T-cell (primary cell): ENCODE results near the gene NEK9. TPM values are rescaled to one million over a fixed set of nuclear protein-coding genes. Genes with fewer than 3 reads are reported as not detected.
"Not testable (repeated sequence)": the region's sequence is repeated elsewhere in the genome, so short reads cannot be mapped to it uniquely, and the experiment has no call there.

ENCODE experiments used
- ATAC-seq, 4 experiments: fragments of 200-7000 bp in 3 of 4; fragments of 150-1000 bp in 1 of 4; cut with Tn5 transposase; replicated peaks in 1 of 4; 1 replicate in 3 of 4; 2 replicates in 1 of 4; pipeline ENCODE4 v1.10.0; 2021; ENCODE audit warnings: moderate library complexity in 3 of 4, mild to moderate bottlenecking in 2 of 4, moderate number of reproducible peaks in 1 of 4
- CTCF ChIA-PET, 2 donors: fragments of 300-600 bp; sonication (Branson Sonifier 250); formaldehyde crosslinking; loops; one replicate each; lab custom pipeline; 2022; ENCODE audit warnings: antibody characterized with exemption in 2 of 2; lab: Charles Lee
- POLR2A ChIA-PET, 2 donors: fragments of 300-600 bp; sonication (Branson Sonifier 250); formaldehyde crosslinking; loops; one replicate each; lab custom pipeline; 2022; ENCODE audit warnings: antibody characterized with exemption in 2 of 2; lab: Charles Lee
- DNase-seq, 35 experiments: peaks; one replicate each; pipeline versions ENCODE4 v3.0.0 to v3.0.0-alpha.2; 2013 to 2023
- H3K27ac ChIP-seq: one replicate; pipeline ENCODE4 v1.5.1; 2013; ENCODE audit warnings: low read length
- H3K27me3 ChIP-seq, 2 experiments: replicated peaks in 1 of 2; 1 replicate in 1 of 2; 2 replicates in 1 of 2; pipeline versions ENCODE4 v1.6.1 to v1.7.0; 2013; ENCODE audit warnings: low read length in 1 of 2, mixed read lengths in 1 of 2; ENCODE audit not compliant: control insufficient read depth in 2 of 2, insufficient read depth in 2 of 2; ENCODE audit errors: extremely low read depth in 1 of 2
- H3K36me3 ChIP-seq, 2 donors: 1 replicate in 1 of 2; 2 replicates in 1 of 2; pipeline versions ENCODE4 v1.6.1 to v1.7.0; 2013; ENCODE audit warnings: low read length in 1 of 2; ENCODE audit not compliant: control insufficient read depth in 2 of 2, insufficient read depth in 1 of 2; ENCODE audit errors: extremely low read depth in 1 of 2
- H3K4me1 ChIP-seq, 2 experiments: 1 replicate in 1 of 2; 2 replicates in 1 of 2; pipeline versions ENCODE4 v1.6.1 to v1.7.0; 2013; ENCODE audit warnings: low read length in 2 of 2, mixed read lengths in 1 of 2; ENCODE audit not compliant: insufficient read depth in 2 of 2, control insufficient read depth in 1 of 2; ENCODE audit errors: extremely low read depth in 1 of 2
- H3K4me3 ChIP-seq, 2 donors: 1 replicate in 1 of 2; 2 replicates in 1 of 2; pipeline versions ENCODE4 v1.5.1 to v1.7.0; 2013; ENCODE audit warnings: mild to moderate bottlenecking in 2 of 2, low read length in 1 of 2, moderate library complexity in 1 of 2; ENCODE audit not compliant: control insufficient read depth in 1 of 2; ENCODE audit errors: extremely low read depth in 1 of 2
- H3K9me3 ChIP-seq: 2 replicates; pipeline ENCODE4 v1.7.0; 2013
- H3K27ac Mint-ChIP-seq, 2 donors: one replicate each; pipeline ENCODE4 v1.8.0; 2020 to 2021; ENCODE audit warnings: mild to moderate bottlenecking in 2 of 2, mixed read lengths in 2 of 2
- H3K27me3 Mint-ChIP-seq, 2 donors: one replicate each; pipeline ENCODE4 v1.8.0; 2021 to 2022; ENCODE audit warnings: mixed read lengths in 2 of 2
- H3K36me3 Mint-ChIP-seq: one replicate; pipeline ENCODE4 v1.8.0; 2021; ENCODE audit warnings: mixed read lengths
- H3K4me1 Mint-ChIP-seq, 3 donors: one replicate each; pipeline ENCODE4 v1.8.0; 2020 to 2022; ENCODE audit warnings: mixed read lengths in 3 of 3, mild to moderate bottlenecking in 1 of 3
- H3K4me3 Mint-ChIP-seq, 3 donors: one replicate each; pipeline ENCODE4 v1.8.0; 2020 to 2022; ENCODE audit warnings: mild to moderate bottlenecking in 3 of 3, mixed read lengths in 3 of 3, moderate library complexity in 3 of 3
- H3K9me3 Mint-ChIP-seq, 3 donors: one replicate each; pipeline ENCODE4 v1.8.0; 2020 to 2022; ENCODE audit warnings: mixed read lengths in 3 of 3
- WGBS: methylation state at CpG from one replicate; pipeline ENCODE4 v1.1.5; 2013; ENCODE audit warnings: missing lambda C conversion rate; ENCODE audit not compliant: insufficient coverage; 5-methylcytosine and 5-hydroxymethylcytosine counted together
- total RNA-seq, 35 experiments: library from RNA in 6 of 35; stranded (reverse) in 6 of 35; fragments of 120-200 nt in 1 of 35; gene quantifications; one replicate each; pipeline versions ENCODE4 v1.2.1 to v1.2.4 and lab custom pipeline; 2013 to 2026

The NEK9 gene
- total RNA-seq, 5 donors from 2014 or later (not counting 1 experiment from before 2014, with no cell fraction given), result 78.9 to 121 (median 117) TPM

- peaks cover 0 to 31% of the 10 kb centered on the region in 2 donors for H3K36me3 ChIP-seq
- CTCF ChIA-PET, result no interaction called here
- peaks cover 0 to 3% of the 10 kb centered on the region in 2 experiments for H3K4me1 ChIP-seq
- no peak for ATAC-seq
- no peaks in the 10 kb centered on the region for H3K27me3 Mint-ChIP-seq
- no CpG with 5 or more reads among the region's 2 CpGs for WGBS
- H3K4me1 Mint-ChIP-seq, result peaks cover 9 to 18% (median 14%) of the 10 kb centered on the region in 3 donors
- peaks cover 34% of the 10 kb centered on the region for H3K36me3 Mint-ChIP-seq
- DNase-seq, result no peak
- peak overlapping the region in 1 of 2 donors; percentile 29 for H3K27ac Mint-ChIP-seq
- no peaks in the 10 kb centered on the region for H3K9me3 Mint-ChIP-seq
- no peak overlapping the region for H3K27ac ChIP-seq
- H3K9me3 ChIP-seq, result no peaks in the 10 kb centered on the region
- H3K4me3 ChIP-seq, result no peak overlapping the region
- POLR2A ChIA-PET, result interaction anchor here in 1 of 2 donors (0.6 kb wide), 1 partner anchor 30 kb away, joined by 6 read pairs; no protein-coding TSS in a partner anchor
- no peaks in the 10 kb centered on the region for H3K27me3 ChIP-seq
- H3K4me3 Mint-ChIP-seq, result no peak overlapping the region
Measured at GRCh38 chr14:75133597-75133996, 6.7 kb upstream of the NEK9 start.

- peak in 23 of 35 experiments; percentile 6 to 87 (median 31) for DNase-seq
- peak overlapping the region; percentile 27 to 54 for H3K27ac Mint-ChIP-seq
- peaks cover 0 to 31% of the 10 kb centered on the region in 2 donors for H3K36me3 ChIP-seq
- no peaks in the 10 kb centered on the region for H3K9me3 Mint-ChIP-seq
- no CpG with 5 or more reads among the region's 4 CpGs for WGBS
- no peak overlapping the region for H3K4me3 Mint-ChIP-seq
- no peaks in the 10 kb centered on the region for H3K9me3 ChIP-seq
- H3K27me3 ChIP-seq, result no peaks in the 10 kb centered on the region
- peaks cover 6 to 10% of the 10 kb centered on the region in 2 experiments for H3K4me1 ChIP-seq
- H3K4me3 ChIP-seq, result no peak overlapping the region
- ChIA-PET CTCF (interaction anchor here (0.6 to 3.2 kb wide), 14 partner anchors 12 to 849 kb away, joined by 3 to 24 read pairs (median 4); partner anchors contain the start of gene TGFB3 (in 1 of the 2)), POLR2A (interaction anchor here in 1 of 2 donors (0.6 kb wide), 1 partner anchor 169 kb away, joined by 4 read pairs; no protein-coding TSS in a partner anchor)
- H3K36me3 Mint-ChIP-seq, result peaks cover 31% of the 10 kb centered on the region
- peaks cover 11 to 19% (median 15%) of the 10 kb centered on the region in 3 donors for H3K4me1 Mint-ChIP-seq
- no peaks in the 10 kb centered on the region for H3K27me3 Mint-ChIP-seq
- H3K27ac ChIP-seq, result no peak overlapping the region
- peak; percentile 73 to 95 (median 86) for ATAC-seq
Measured at GRCh38 chr14:75132382-75133086, 5.7 kb upstream of the NEK9 start.

DNA sequence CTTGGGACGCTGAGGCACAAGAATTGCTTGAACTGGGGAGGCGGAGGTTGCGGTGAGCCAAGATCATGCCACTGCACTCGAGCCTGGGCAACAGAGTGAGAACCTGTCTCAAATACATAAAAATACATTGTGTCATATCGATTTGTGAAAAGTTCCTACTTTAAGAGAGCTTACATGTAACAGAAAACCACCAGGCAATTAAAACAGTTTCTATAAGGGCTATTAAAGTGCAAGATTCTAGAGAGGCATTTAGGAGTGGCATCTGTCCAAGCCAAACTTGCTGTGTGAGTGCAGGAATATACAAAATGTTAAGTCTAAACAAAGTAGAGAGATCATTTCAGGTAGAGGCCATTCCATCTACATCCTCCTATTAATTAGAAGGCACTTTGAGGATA, 1.7 kb upstream of the NEK9 start:
- peaks cover 0 to 15% of the 10 kb centered on the region in 2 donors for H3K36me3 ChIP-seq
- H3K27me3 Mint-ChIP-seq, result no peaks in the 10 kb centered on the region
- WGBS, result 90% methylated on average over 2 of the region's 5 CpGs
- no peaks in the 10 kb centered on the region for H3K9me3 Mint-ChIP-seq
- H3K4me3 Mint-ChIP-seq, result peak overlapping the region in 1 of 3 donors; percentile 56
- no peak for ATAC-seq
- peaks cover 44 to 51% (median 48%) of the 10 kb centered on the region in 3 donors for H3K4me1 Mint-ChIP-seq
- POLR2A ChIA-PET, result interaction anchor here (0.6 to 1.0 kb wide), 2 partner anchors 116 to 170 kb away, joined by 3 to 4 read pairs; no protein-coding TSS in a partner anchor
- H3K4me1 ChIP-seq, result peaks cover 14 to 34% of the 10 kb centered on the region in 2 experiments
- H3K27ac ChIP-seq, result no peak overlapping the region
- CTCF ChIA-PET, result interaction anchor here (0.5 to 1.5 kb wide), 8 partner anchors 12 to 180 kb away, joined by 3 to 5 read pairs (median 3); no protein-coding TSS in a partner anchor
- no peak overlapping the region for H3K4me3 ChIP-seq
- DNase-seq, result no peak
- H3K36me3 Mint-ChIP-seq, result peaks cover 14% of the 10 kb centered on the region
- no peaks in the 10 kb centered on the region for H3K9me3 ChIP-seq
- H3K27me3 ChIP-seq, result no peaks in the 10 kb centered on the region
- peak overlapping the region in 1 of 2 donors; percentile 11 for H3K27ac Mint-ChIP-seq

GRCh38 chr14:75127903-75128595, 1.2 kb upstream of the NEK9 start:
- ATAC-seq, result no peak
- H3K27me3 ChIP-seq, result no peaks in the 10 kb centered on the region

DNA sequence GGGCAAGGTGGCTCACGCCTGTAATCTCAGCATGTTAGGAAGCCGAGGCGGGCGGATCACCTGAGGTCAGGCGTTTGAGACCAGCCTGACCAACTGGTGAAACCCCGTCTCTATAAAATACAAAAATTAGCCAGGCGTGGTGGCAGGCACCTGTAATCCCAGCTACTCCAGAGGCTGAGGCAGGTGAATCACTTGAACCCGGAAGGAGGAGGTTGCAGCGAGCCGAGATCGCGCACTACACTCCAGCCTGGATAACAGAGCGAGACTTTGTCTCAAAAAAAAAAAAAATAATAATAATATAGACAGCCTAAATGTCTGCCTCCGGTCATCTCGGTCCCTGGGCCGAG, 599 bp upstream of the NEK9 start:
- H3K4me3 ChIP-seq, result peak overlapping the region; percentile 36 to 87
- H3K27me3 Mint-ChIP-seq, H3K36me3 Mint-ChIP-seq, H3K9me3 Mint-ChIP-seq, ATAC-seq, H3K27me3 ChIP-seq, H3K9me3 ChIP-seq, H3K36me3 ChIP-seq: not testable (repeated sequence)
- H3K4me3 Mint-ChIP-seq, result peak overlapping the region; percentile 95 to 97 (median 96)
- peak overlapping the region; percentile 92 for H3K27ac ChIP-seq
- DNase-seq, result peak in 3 of 35 experiments; percentile 3 to 23 (median 5)
- H3K27ac Mint-ChIP-seq, result peak overlapping the region; percentile 96
- H3K4me1 Mint-ChIP-seq, result peaks cover 44 to 50% (median 47%) of the 10 kb centered on the region in 3 donors
- ChIA-PET CTCF (interaction anchor here in 1 of 2 donors (0.5 to 1.5 kb wide), 4 partner anchors 9 to 266 kb away, joined by 3 to 4 read pairs (median 3); no protein-coding TSS in a partner anchor), POLR2A (interaction anchor here in 1 of 2 donors (0.7 kb wide), 1 partner anchor 59 kb away, joined by 5 read pairs; no protein-coding TSS in a partner anchor)
- WGBS, result 52% methylated on average over 9 of the region's 16 CpGs
- peaks cover 14 to 34% of the 10 kb centered on the region in 2 experiments for H3K4me1 ChIP-seq

More at GRCh38 chr14:75127903-75128595, 1.2 kb upstream of the NEK9 start:
- peaks cover 44 to 53% (median 50%) of the 10 kb centered on the region in 3 donors for H3K4me1 Mint-ChIP-seq
- H3K4me3 ChIP-seq, result peak overlapping the region; percentile 36 to 87
- POLR2A ChIA-PET, result interaction anchor here in 1 of 2 donors (1.0 kb wide), 1 partner anchor 170 kb away, joined by 4 read pairs; no protein-coding TSS in a partner anchor
- no peaks in the 10 kb centered on the region for H3K9me3 ChIP-seq
- CTCF ChIA-PET, result interaction anchor here (0.5 to 1.2 kb wide), 6 partner anchors 12 to 181 kb away, joined by 3 to 5 read pairs (median 3); no protein-coding TSS in a partner anchor
- H3K36me3 ChIP-seq, result peaks cover 0 to 10% of the 10 kb centered on the region in 2 donors
- WGBS, result 95% methylated on average over 7 of the region's 10 CpGs
- peaks cover 14 to 34% of the 10 kb centered on the region in 2 experiments for H3K4me1 ChIP-seq
- no peaks in the 10 kb centered on the region for H3K9me3 Mint-ChIP-seq
- peak overlapping the region; percentile 92 for H3K27ac ChIP-seq
- no peak for DNase-seq
- no peaks in the 10 kb centered on the region for H3K27me3 Mint-ChIP-seq
- peak overlapping the region; percentile 87 to 96 for H3K27ac Mint-ChIP-seq
- H3K4me3 Mint-ChIP-seq, result peak overlapping the region; percentile 95 to 97 (median 96)
- peaks cover 9% of the 10 kb centered on the region for H3K36me3 Mint-ChIP-seq
